Endothelial cell of umbilical vein (primary cell): ENCODE results near the gene PPP2R3B. TPM values are rescaled to one million over a fixed set of nuclear protein-coding genes. Genes with fewer than 3 reads are reported as not detected.

ENCODE experiments used
- BruUV-seq: library from RNA; stranded (reverse); fragments of 400-500 nt; replicated peaks from 2 replicates; lab custom pipeline; 2021; lab: Mats Ljungman, UMichigan
- CTCF ChIA-PET: fragments of 300-600, 350-600 bp; sonication (Branson Sonifier 250); formaldehyde crosslinking; loops from one replicate; lab custom pipeline; 2021; ENCODE audit warnings: antibody characterized with exemption, inconsistent platforms; lab: Charles Lee
- POLR2A ChIA-PET: fragments of 300-600, 350-600 bp; sonication (Branson Sonifier 250); formaldehyde crosslinking; loops from one replicate; lab custom pipeline; 2021; ENCODE audit warnings: antibody characterized with exemption, inconsistent platforms; lab: Charles Lee
- DNase-seq: peaks from one replicate; pipeline ENCODE4 v3.0.0-alpha.2; 2011; ENCODE audit warnings: low read depth, low spot score
- FAIRE-seq: peaks from 2 replicates; lab custom pipeline; 2011; peaks lifted over from hg19 to GRCh38; lab: Jason Lieb, UNC
- H2AFZ ChIP-seq: 2 replicates; pipeline ENCODE4 v1.6.0; 2012; ENCODE audit warnings: low read depth, low read length, control low read depth, inconsistent platforms
- H3K27ac ChIP-seq: 2 replicates; pipeline ENCODE4 v1.5.1; 2011; ENCODE audit warnings: low read depth, mild to moderate bottlenecking, control low read depth, low read length, moderate library complexity; ENCODE audit not compliant: insufficient read depth
- H3K27me3 ChIP-seq, 2 experiments: 2 replicates each; pipeline versions ENCODE4 v1.6.0 to v1.6.1; 2011; ENCODE audit warnings: low read length in 2 of 2, mixed read lengths in 1 of 2; ENCODE audit not compliant: control insufficient read depth in 2 of 2, insufficient read depth in 2 of 2
- H3K36me3 ChIP-seq, 2 experiments: 2 replicates in 1 of 2; 3 replicates in 1 of 2; pipeline ENCODE4 v1.5.1; 2011; ENCODE audit warnings: low read length in 2 of 2, mild to moderate bottlenecking in 1 of 2, moderate library complexity in 1 of 2; ENCODE audit not compliant: control insufficient read depth in 2 of 2, insufficient read depth in 2 of 2; ENCODE audit errors: extremely low read depth in 1 of 2
- H3K4me1 ChIP-seq: 3 replicates; pipeline ENCODE4 v1.5.1; 2011; ENCODE audit warnings: mild to moderate bottlenecking, low read length; ENCODE audit not compliant: control insufficient read depth, insufficient read depth; ENCODE audit errors: extremely low read depth
- H3K4me2 ChIP-seq: 2 replicates; pipeline ENCODE4 v1.6.1; 2011; ENCODE audit warnings: low read length, control low read depth, mixed read lengths; ENCODE audit not compliant: insufficient read depth
- H3K4me3 ChIP-seq, 3 experiments: fragments of 200-600 bp in 1 of 3; sonication (generic), shearing (Covaris generic) in 1 of 3; replicated peaks in 1 of 3; 2 replicates each; pipeline ENCODE4 v1.5.1; 2011 to 2016; ENCODE audit warnings: control low read depth in 3 of 3, low read length in 3 of 3, mild to moderate bottlenecking in 2 of 3, inconsistent platforms in 1 of 3, low read depth in 1 of 3, moderate library complexity in 1 of 3; ENCODE audit not compliant: insufficient read depth in 1 of 3
- H3K79me2 ChIP-seq: 2 replicates; pipeline ENCODE4 v1.6.0; 2012; ENCODE audit warnings: low read length, inconsistent platforms; ENCODE audit not compliant: control insufficient read depth, insufficient read depth
- H3K9ac ChIP-seq: replicated peaks from 2 replicates; pipeline ENCODE3; 2011; ENCODE audit warnings: low read length, control low read depth; ENCODE audit not compliant: insufficient read depth; ENCODE audit errors: extremely low read depth
- H3K9me1 ChIP-seq: replicated peaks from 3 replicates; pipeline ENCODE4 v1.6.0; 2011; ENCODE audit warnings: mild to moderate bottlenecking, low read length; ENCODE audit not compliant: control insufficient read depth, insufficient read depth; ENCODE audit errors: extremely low read depth
- H3K9me3 ChIP-seq: replicated peaks from 2 replicates; pipeline ENCODE4 v1.5.1; 2012; ENCODE audit warnings: low read length, inconsistent platforms; ENCODE audit not compliant: control insufficient read depth, insufficient read depth
- H4K20me1 ChIP-seq: replicated peaks from 2 replicates; pipeline ENCODE3; 2011; ENCODE audit warnings: mild to moderate bottlenecking, low read length; ENCODE audit not compliant: control insufficient read depth, insufficient read depth; ENCODE audit errors: extremely low read depth
- CTCF ChIP-seq, 2 donors: IDR thresholded peaks; 1 replicate in 1 of 2; 2 replicates in 1 of 2; pipeline ENCODE4 v1.5.1; 2011; ENCODE audit warnings: low read length in 2 of 2, mild to moderate bottlenecking in 2 of 2, moderate library complexity in 2 of 2, control low read depth in 1 of 2, inconsistent platforms in 1 of 2, low read depth in 1 of 2; ENCODE audit not compliant: insufficient read depth in 1 of 2; ENCODE audit errors: extremely low read depth in 1 of 2
- EZH2 ChIP-seq: IDR thresholded peaks from 2 replicates; pipeline ENCODE4 v1.6.1; 2012; ENCODE audit warnings: borderline replicate concordance, low read depth, mild to moderate bottlenecking, moderate library complexity, low read length, inconsistent platforms; ENCODE audit not compliant: severe bottlenecking
- FOS ChIP-seq: IDR thresholded peaks from 2 replicates; pipeline ENCODE4 v1.6.1; 2011; ENCODE audit warnings: mild to moderate bottlenecking, low read length, moderate library complexity, borderline replicate concordance; ENCODE audit not compliant: insufficient read depth
- JUN ChIP-seq: IDR thresholded peaks from 2 replicates; pipeline ENCODE4 v1.6.1; 2011; ENCODE audit warnings: borderline replicate concordance, low read depth; ENCODE audit not compliant: insufficient read length, insufficient read depth
- MAX ChIP-seq: IDR thresholded peaks from 2 replicates; pipeline ENCODE4 v1.6.1; 2011; ENCODE audit not compliant: insufficient read depth, insufficient read length
- MYC ChIP-seq: IDR thresholded peaks from one replicate; pipeline ENCODE4 v1.6.1; 2011; ENCODE audit warnings: mild to moderate bottlenecking, low read depth, low read length
- POLR2A ChIP-seq: IDR thresholded peaks from 2 replicates; pipeline ENCODE4 v1.6.1; 2012; ENCODE audit warnings: low read depth, mild to moderate bottlenecking, control low read depth, low read length
- POLR2AphosphoS5 ChIP-seq: IDR thresholded peaks from 2 replicates; pipeline ENCODE4 v1.6.1; 2012; ENCODE audit warnings: low read depth, mild to moderate bottlenecking, control low read depth, low read length, moderate library complexity; ENCODE audit not compliant: insufficient read depth
- dilution Hi-C: fragments of 300-500 bp; cut with MboI; formaldehyde crosslinking; loops from one replicate; pipeline ENCODE4 v1.15.0; 2019; ENCODE audit warnings: low sequenced_read_pairs; ENCODE audit not compliant: extremely low pct_ligation_motif_present
- intact Hi-C: fragments of 100-400 bp; cut with micrococcal nuclease; formaldehyde crosslinking; loops from one replicate; pipeline ENCODE4 v1.10.0; 2022
- polyA plus RNA-seq, 4 experiments: library from polyadenylated mRNA; depleted of rRNA in 3 of 4; stranded (reverse) in 3 of 4; unstranded in 1 of 4; fragments of >200 nt; gene quantifications; 2 replicates each; pipeline versions ENCODE4 v1.2.1 to v1.2.3, GENCODE V29; 2011 to 2012; ENCODE audit warnings: missing spikeins in 1 of 4
- small RNA-seq: library from RNA; depleted of rRNA; stranded (forward); fragments of <200 nt; gene quantifications from one replicate; pipeline ENCODE3, GENCODE V24; 2012; ENCODE audit warnings: low replicate concordance, low read depth; ENCODE audit not compliant: insufficient read depth, insufficient read length
- total RNA-seq: library from RNA; stranded (reverse); gene quantifications from 2 replicates; pipeline ENCODE4 v1.2.3, GENCODE V29; 2021

The PPP2R3B gene
- total and polyA plus RNA-seq, 2 donors (not counting 3 experiments of a cell fraction or from before 2014, with no cell fraction given) = 19.1 to 33.6 TPM

- H3K27me3 ChIP-seq = no peaks in the 10 kb centered on the region
- dilution Hi-C loops (no loop called here), intact Hi-C loops (no loop called here)
- H3K9me3 ChIP-seq = no peaks in the 10 kb centered on the region
- FAIRE-seq (no peak), DNase-seq (no peak)
- no peaks in the 10 kb centered on the region for H4K20me1 ChIP-seq
- no peak for TF ChIP-seq CTCF (IDR thresholded peaks at IDR 0.05; ENCODE audit: extremely low read depth in 1 of 2, insufficient read depth in 1 of 2, low read depth in 1 of 2, low read length in 2 of 2)
- TF ChIP-seq FOS = no peak
- TF ChIP-seq POLR2AphosphoS5 = no peak
- no peak for TF ChIP-seq POLR2A
- no peak for TF ChIP-seq MYC
- TF ChIP-seq EZH2 = no peak
- TF ChIP-seq JUN = no peak
- TF ChIP-seq MAX = no peak
- H2AFZ ChIP-seq = no peak overlapping the region
- BruUV-seq = no TSS peak
- no peak overlapping the region for H3K27ac ChIP-seq
- no peak overlapping the region for H3K4me3 ChIP-seq
- H3K9me1 ChIP-seq = no peaks in the 10 kb centered on the region
- H3K79me2 ChIP-seq = no peaks in the 10 kb centered on the region
- no peaks in the 10 kb centered on the region for H3K36me3 ChIP-seq
- H3K9ac ChIP-seq = no peak overlapping the region
- ChIA-PET CTCF (no interaction called here), POLR2A (no interaction called here)
- no peaks in the 10 kb centered on the region for H3K4me1 ChIP-seq
- H3K4me2 ChIP-seq = no peak overlapping the region
Observed at GRCh38 chrX:285076-285677, 101.5 kb downstream of the PPP2R3B start.

Small RNA genes lying within 50 kb of the gene (small RNA-seq; reads per million reads assigned to genes)
- gene RF00017 = not detected

Other genes starting within 250 kb of the PPP2R3B start
- gene PLCXD1, start 105.5 kb downstream of the PPP2R3B start, total RNA-seq = 13.5 and 16.8 TPM in 2 replicates
- 11.7 and 12.3 TPM in 2 replicates for gene PLCXD1, start 105.5 kb downstream of the PPP2R3B start, polyA plus RNA-seq
- 62.1 and 63.5 TPM in 2 replicates for gene GTPBP6, start 68.1 kb downstream of the PPP2R3B start, total RNA-seq
- 39.1 and 40.4 TPM in 2 replicates for gene GTPBP6, start 68.1 kb downstream of the PPP2R3B start, polyA plus RNA-seq
- not detected in 2 replicates for gene SHOX, start 243.9 kb upstream of the PPP2R3B start, total RNA-seq
- not detected in 2 replicates for gene SHOX, start 243.9 kb upstream of the PPP2R3B start, polyA plus RNA-seq